ENCODE results near the gene SPOUT1.

SPOUT1 gene

GRCh38 chr9:128770286-128771030 is 59.1 kb downstream of the SPOUT1 start:
- no peak for DNase-seq

All from CD4-positive, alpha-beta T cell treated with Interleukin-12 subunit alpha and Interleukin-12 subunit beta, for 1 hour (primary cell).